HepG2 (cell line): Measurements from ENCODE around the gene ZXDC. TPM values are rescaled to one million over a fixed set of nuclear protein-coding genes. Genes with fewer than 3 reads are reported as not detected.

Experiments used
- ATAC-seq: fragments of 200-7000 bp; cut with Tn5 transposase; 3 replicates; pipeline ENCODE4 v1.9.1; 2020; ENCODE audit warnings: mild to moderate bottlenecking, moderate library complexity
- BruUV-seq: library from RNA; stranded (reverse); fragments of 400-500 nt; replicated peaks from 2 replicates; lab custom pipeline; 2021; lab: Mats Ljungman, UMichigan
- CTCF ChIA-PET: fragments of 300-600 bp; formaldehyde crosslinking; extraction: SDS; loops from one replicate; lab custom pipeline; 2021; ENCODE audit warnings: low total read pairs, inconsistent platforms, low intra/inter-chr PET ratio; lab: Yijun Ruan, JAX
- POLR2A ChIA-PET: fragments of 350-600 bp; sonication (Branson Sonifier 250); formaldehyde crosslinking; loops from one replicate; lab custom pipeline; 2020; ENCODE audit warnings: antibody characterized with exemption, inconsistent platforms; lab: Yijun Ruan, JAX
- DNase-seq: peaks from one replicate; pipeline ENCODE4 v3.0.0-alpha.2; 2015; ENCODE audit warnings: low spot score
- FAIRE-seq: peaks from 3 replicates; lab custom pipeline; 2011; peaks lifted over from hg19 to GRCh38; lab: Jason Lieb, UNC
- H2AFZ ChIP-seq: one replicate; pipeline ENCODE4 v1.6.1; 2011; ENCODE audit warnings: low read length, inconsistent platforms
- H3K27ac ChIP-seq: fragments of 300-600 bp; 3 replicates; pipeline ENCODE4 v1.8.0; 2011; ENCODE audit warnings: mixed run types, mild to moderate bottlenecking, mixed read lengths, low read length, inconsistent platforms; ENCODE audit not compliant: insufficient read depth; ENCODE audit errors: extremely low read length
- H3K27me3 ChIP-seq, 2 experiments: fragments of 200-600 bp in 1 of 2; 2 replicates in 1 of 2; 3 replicates in 1 of 2; pipeline versions ENCODE4 v1.6.0 to v1.8.0; 2011; ENCODE audit warnings: low read length in 2 of 2, mild to moderate bottlenecking in 2 of 2, moderate library complexity in 2 of 2, inconsistent platforms in 1 of 2; ENCODE audit not compliant: insufficient read depth in 2 of 2, control insufficient read depth in 1 of 2
- H3K36me3 ChIP-seq, 2 experiments: fragments of 200-600 bp in 1 of 2; replicated peaks in 1 of 2; 2 replicates in 1 of 2; 3 replicates in 1 of 2; pipeline versions ENCODE4 v1.5.1 to v1.8.0; 2011; ENCODE audit warnings: low read length in 2 of 2, inconsistent platforms in 1 of 2; ENCODE audit not compliant: insufficient read depth in 2 of 2, control insufficient read depth in 1 of 2
- H3K4me1 ChIP-seq: 2 replicates; pipeline ENCODE4 v1.5.1; 2012; ENCODE audit warnings: low read length, inconsistent platforms; ENCODE audit not compliant: insufficient read depth
- H3K4me2 ChIP-seq: 2 replicates; pipeline ENCODE4 v1.6.0; 2011; ENCODE audit warnings: low read depth, low read length, inconsistent platforms
- H3K4me3 ChIP-seq, 3 experiments: fragments of 200-600 bp in 1 of 3; sonication (generic), shearing (Covaris generic) in 1 of 3; replicated peaks in 1 of 3; 2 replicates each; pipeline ENCODE4 v1.5.1; 2011 to 2016; ENCODE audit warnings: low read length in 3 of 3, inconsistent platforms in 2 of 3, low read depth in 2 of 3, mild to moderate bottlenecking in 2 of 3, control low read depth in 1 of 3, mixed read lengths in 1 of 3; ENCODE audit not compliant: insufficient read depth in 1 of 3
- H3K79me2 ChIP-seq: one replicate; pipeline ENCODE4 v1.6.1; 2011; ENCODE audit warnings: low read length, inconsistent platforms; ENCODE audit not compliant: insufficient read depth
- H3K9ac ChIP-seq: 2 replicates; pipeline ENCODE4 v1.6.0; 2011; ENCODE audit warnings: mild to moderate bottlenecking, low read depth, low read length, inconsistent platforms; ENCODE audit not compliant: insufficient read depth
- H3K9me3 ChIP-seq: 2 replicates; pipeline ENCODE4 v1.5.1; 2012; ENCODE audit warnings: mild to moderate bottlenecking, low read length
- H4K20me1 ChIP-seq: 2 replicates; pipeline ENCODE4 v1.6.0; 2011; ENCODE audit warnings: inconsistent platforms, mild to moderate bottlenecking, low read length, moderate library complexity; ENCODE audit not compliant: insufficient read depth
- AGO2 ChIP-seq: fragments of 200-400 bp; formaldehyde crosslinking; optimal IDR thresholded peaks from 2 replicates; pipeline ENCODE3; 2017; ENCODE audit warnings: mild to moderate bottlenecking, low read depth, low read length, moderate library complexity
- CAMTA2 ChIP-seq: sonication (generic); formaldehyde crosslinking; IDR thresholded peaks from 2 replicates; pipeline ENCODE4 v1.4.0; 2020; ENCODE audit warnings: mild to moderate bottlenecking, missing genetic modification reagents, borderline replicate concordance
- EED ChIP-seq: sonication (generic); formaldehyde crosslinking; IDR thresholded peaks from 2 replicates; pipeline ENCODE4 v1.5.0; 2020; ENCODE audit warnings: mild to moderate bottlenecking, missing genetic modification reagents
- GATAD1 ChIP-seq: IDR thresholded peaks from 2 replicates; pipeline ENCODE4 v1.6.1; 2016; ENCODE audit warnings: missing genetic modification reagents, missing compliant biosample characterization
- MAFF ChIP-seq: IDR thresholded peaks from 2 replicates; pipeline ENCODE4 v1.6.1; 2011; ENCODE audit warnings: low read depth, low read length, improper control_type of control experiment
- MIXL1 ChIP-seq: IDR thresholded peaks from 2 replicates; pipeline ENCODE4 v1.6.1; 2016
- SIN3B ChIP-seq: fragments of 150-350 bp; IDR thresholded peaks from 2 replicates; pipeline ENCODE4 v1.6.1; 2014; ENCODE audit warnings: low read length
- ZNF256 ChIP-seq: sonication (generic); formaldehyde crosslinking; conservative IDR thresholded peaks from 2 replicates; pipeline ENCODE4 v1.4.0; 2020; ENCODE audit warnings: missing genetic modification reagents
- ZNF264 ChIP-seq: sonication (generic); formaldehyde crosslinking; IDR thresholded peaks from 2 replicates; pipeline ENCODE4 v1.4.0; 2020; ENCODE audit warnings: missing genetic modification reagents
- ZNF543 ChIP-seq: sonication (generic); formaldehyde crosslinking; IDR thresholded peaks from 2 replicates; pipeline ENCODE4 v1.4.0; 2020; ENCODE audit warnings: mild to moderate bottlenecking, missing genetic modification reagents
- ZNF841 ChIP-seq: sonication (generic); formaldehyde crosslinking; IDR thresholded peaks from 2 replicates; pipeline ENCODE4 v1.8.1; 2023; ENCODE audit warnings: missing genetic modification reagents, borderline replicate concordance
- WGBS: methylation state at CpG from one replicate; pipeline ENCODE4 v1.1.6; 2017; ENCODE audit warnings: low lambda C conversion rate; 5-methylcytosine and 5-hydroxymethylcytosine counted together
- in situ Hi-C: cut with HindIII; loops from 2 replicates; pipeline ENCODE4 v1.10.0; 2017; ENCODE audit warnings: low pct_unique_long_range_greater_than_20kb; ENCODE audit not compliant: extremely low pct_ligation_motif_present
- intact Hi-C: fragments of 100-400 bp; cut with micrococcal nuclease; formaldehyde crosslinking; loops from one replicate; pipeline ENCODE4 v1.10.0; 2022; ENCODE audit not compliant: unreplicated experiment
- polyA plus RNA-seq, 8 experiments: library from polyadenylated mRNA; depleted of rRNA in 3 of 8; stranded (reverse) in 7 of 8; unstranded in 1 of 8; fragments of >200 nt; fragmentation: Illumina TruSeq in 4 of 8; extraction: Trizol in 4 of 8; gene quantifications; 2 replicates each; pipeline versions ENCODE4 v1.2.1 to v1.2.3, GENCODE V29; 2011 to 2016; ENCODE audit warnings: low read depth in 4 of 8, missing spikeins in 1 of 8, mixed read lengths in 1 of 8; ENCODE audit not compliant: insufficient read depth in 1 of 8
- total RNA-seq, 5 experiments: library from RNA; depleted of rRNA; stranded (reverse); fragments of >200 nt; fragmentation: Illumina TruSeq; extraction: Trizol; gene quantifications; 2 replicates each; pipeline ENCODE4 v1.2.3, GENCODE V29; 2016; ENCODE audit warnings: low read depth in 1 of 5
- TF ChIP-seq, protein P1 (sequence below): IDR thresholded peaks from 2 replicates; pipeline ENCODE4 v1.6.1; 2016
- TF ChIP-seq, protein P2 (sequence below): sonication (generic); formaldehyde crosslinking; conservative IDR thresholded peaks from 2 replicates; pipeline ENCODE4 v1.4.0; 2020; ENCODE audit warnings: missing genetic modification reagents
- TF ChIP-seq, protein P3 (sequence below): sonication (generic); formaldehyde crosslinking; IDR thresholded peaks from 2 replicates; pipeline ENCODE4 v1.8.0; 2022; ENCODE audit warnings: missing genetic modification reagents, mild to moderate bottlenecking, borderline replicate concordance
- TF ChIP-seq, protein P4 (sequence below): sonication (generic); formaldehyde crosslinking; IDR thresholded peaks from 2 replicates; pipeline ENCODE4 v1.9.0; 2021; ENCODE audit warnings: missing genetic modification reagents, mild to moderate bottlenecking, borderline replicate concordance

The ZXDC gene
- total and polyA plus RNA-seq, 2 of the 13 experiments (the other 11 are each of a cell fraction or from before 2014, with no cell fraction given): 17.6 to 21.2 TPM

DNA sequence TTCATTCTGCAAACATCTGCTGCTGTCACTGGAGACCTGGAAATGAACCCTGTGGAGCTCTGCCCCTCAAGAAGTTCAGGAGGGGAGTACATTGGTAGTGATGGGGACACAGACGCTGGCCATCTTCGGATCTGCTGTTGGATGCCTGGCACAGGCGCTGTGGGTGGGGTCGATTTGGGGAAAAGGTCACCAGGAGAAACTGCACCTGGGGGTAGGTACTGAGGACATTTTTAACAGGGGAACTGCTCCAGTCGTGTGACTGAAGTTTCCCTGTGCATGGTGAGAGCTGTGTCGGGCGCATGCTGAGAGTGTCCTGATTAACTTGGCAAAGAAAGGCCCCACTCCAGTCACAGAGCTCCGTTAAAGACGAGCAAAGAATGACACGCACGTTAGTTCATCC, 38.5 kb upstream of the ZXDC start:
- CTCF ChIA-PET: no interaction called here

DNA sequence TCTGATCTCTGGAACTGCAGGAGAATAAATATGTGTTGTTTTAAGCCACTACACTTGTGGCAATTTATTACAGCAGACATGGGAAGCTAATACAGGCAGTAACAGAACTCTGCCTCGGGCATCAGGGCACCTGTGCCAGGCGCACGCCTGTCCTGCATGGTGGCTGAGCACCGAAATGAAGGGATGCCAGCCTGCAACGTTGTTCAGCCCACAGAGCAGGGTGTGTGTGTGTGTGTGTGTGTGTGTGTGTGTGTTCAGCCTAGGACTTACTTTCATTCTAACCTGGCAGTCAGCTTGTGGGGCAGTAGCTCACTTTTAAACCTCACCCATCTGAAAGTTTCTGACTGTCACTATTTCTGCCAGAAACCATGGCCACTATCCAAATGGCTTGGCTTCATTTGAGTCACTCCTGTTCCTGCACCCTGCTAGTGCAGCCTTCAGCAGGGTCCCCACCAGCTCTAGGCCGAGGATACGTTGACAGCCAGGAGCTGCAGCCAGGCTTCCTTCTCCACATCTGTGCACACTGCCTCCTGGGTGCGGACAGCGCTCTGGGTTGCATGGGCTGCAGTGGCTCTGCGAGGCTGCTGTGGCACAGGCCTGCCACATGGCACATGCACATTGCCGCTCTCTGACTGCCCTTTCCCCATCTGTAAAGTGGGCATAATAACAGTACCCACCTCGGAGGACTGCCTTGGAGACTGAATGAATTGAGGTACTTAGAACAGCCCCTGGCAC, 37.4 kb upstream of the ZXDC start:
- Histone ChIP-seq H3K4me3 (no peak overlapping the region), H2AFZ (no peak overlapping the region), H3K27ac (no peak overlapping the region), H3K4me1 (peaks cover 23% of the 10 kb centered on the region), H4K20me1 (no peaks in the 10 kb centered on the region), H3K79me2 (no peaks in the 10 kb centered on the region), H3K36me3 (no peaks in the 10 kb centered on the region), H3K9me3 (no peaks in the 10 kb centered on the region), H3K27me3 (peaks cover 0 to 3% of the 10 kb centered on the region in 2 experiments; a peak in 1 of 5 replicates), H3K4me2 (no peak overlapping the region), H3K9ac (no peak overlapping the region)
- BruUV-seq: no TSS peak
- ATAC-seq (no peak), FAIRE-seq (no peak), DNase-seq (no peak)
- in situ Hi-C loops (no loop called here), intact Hi-C loops (no loop called here)
- POLR2A ChIA-PET: interaction anchor here (2.2 kb wide), 1 partner anchor 16 kb away, joined by 4 read pairs; no protein-coding TSS in a partner anchor
- 83% methylated on average over 2 of the region's 12 CpGs for WGBS
- CTCF ChIA-PET: no interaction called here
- TF ChIP-seq ZNF543 (CRISPR knock-in tag): no peak
- TF ChIP-seq, protein P1, sequence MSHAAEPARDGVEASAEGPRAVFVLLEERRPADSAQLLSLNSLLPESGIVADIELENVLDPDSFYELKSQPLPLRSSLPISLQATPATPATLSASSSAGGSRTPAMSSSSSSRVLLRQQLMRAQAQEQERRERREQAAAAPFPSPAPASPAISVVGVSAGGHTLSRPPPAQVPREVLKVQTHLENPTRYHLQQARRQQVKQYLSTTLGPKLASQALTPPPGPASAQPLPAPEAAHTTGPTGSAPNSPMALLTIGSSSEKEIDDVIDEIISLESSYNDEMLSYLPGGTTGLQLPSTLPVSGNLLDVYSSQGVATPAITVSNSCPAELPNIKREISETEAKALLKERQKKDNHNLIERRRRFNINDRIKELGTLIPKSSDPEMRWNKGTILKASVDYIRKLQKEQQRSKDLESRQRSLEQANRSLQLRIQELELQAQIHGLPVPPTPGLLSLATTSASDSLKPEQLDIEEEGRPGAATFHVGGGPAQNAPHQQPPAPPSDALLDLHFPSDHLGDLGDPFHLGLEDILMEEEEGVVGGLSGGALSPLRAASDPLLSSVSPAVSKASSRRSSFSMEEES (CRISPR knock-in tag): no peak
- TF ChIP-seq, protein P2, sequence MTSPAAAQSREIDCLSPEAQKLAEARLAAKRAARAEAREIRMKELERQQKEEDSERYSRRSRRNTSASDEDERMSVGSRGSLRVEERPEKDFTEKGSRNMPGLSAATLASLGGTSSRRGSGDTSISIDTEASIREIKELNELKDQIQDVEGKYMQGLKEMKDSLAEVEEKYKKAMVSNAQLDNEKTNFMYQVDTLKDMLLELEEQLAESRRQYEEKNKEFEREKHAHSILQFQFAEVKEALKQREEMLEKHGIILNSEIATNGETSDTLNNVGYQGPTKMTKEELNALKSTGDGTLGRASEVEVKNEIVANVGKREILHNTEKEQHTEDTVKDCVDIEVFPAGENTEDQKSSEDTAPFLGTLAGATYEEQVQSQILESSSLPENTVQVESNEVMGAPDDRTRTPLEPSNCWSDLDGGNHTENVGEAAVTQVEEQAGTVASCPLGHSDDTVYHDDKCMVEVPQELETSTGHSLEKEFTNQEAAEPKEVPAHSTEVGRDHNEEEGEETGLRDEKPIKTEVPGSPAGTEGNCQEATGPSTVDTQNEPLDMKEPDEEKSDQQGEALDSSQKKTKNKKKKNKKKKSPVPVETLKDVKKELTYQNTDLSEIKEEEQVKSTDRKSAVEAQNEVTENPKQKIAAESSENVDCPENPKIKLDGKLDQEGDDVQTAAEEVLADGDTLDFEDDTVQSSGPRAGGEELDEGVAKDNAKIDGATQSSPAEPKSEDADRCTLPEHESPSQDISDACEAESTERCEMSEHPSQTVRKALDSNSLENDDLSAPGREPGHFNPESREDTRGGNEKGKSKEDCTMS: no peak
- TF ChIP-seq, protein P3, sequence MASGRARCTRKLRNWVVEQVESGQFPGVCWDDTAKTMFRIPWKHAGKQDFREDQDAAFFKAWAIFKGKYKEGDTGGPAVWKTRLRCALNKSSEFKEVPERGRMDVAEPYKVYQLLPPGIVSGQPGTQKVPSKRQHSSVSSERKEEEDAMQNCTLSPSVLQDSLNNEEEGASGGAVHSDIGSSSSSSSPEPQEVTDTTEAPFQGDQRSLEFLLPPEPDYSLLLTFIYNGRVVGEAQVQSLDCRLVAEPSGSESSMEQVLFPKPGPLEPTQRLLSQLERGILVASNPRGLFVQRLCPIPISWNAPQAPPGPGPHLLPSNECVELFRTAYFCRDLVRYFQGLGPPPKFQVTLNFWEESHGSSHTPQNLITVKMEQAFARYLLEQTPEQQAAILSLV (CRISPR knock-in tag): no peak

More for the DNA sequence above, 38.5 kb upstream of the ZXDC start:
- H3K9me3 ChIP-seq: no peaks in the 10 kb centered on the region
- no peak for FAIRE-seq
- no peak overlapping the region for H3K4me2 ChIP-seq
- peaks cover 0 to 3% of the 10 kb centered on the region in 2 experiments; a peak in 1 of 5 replicates for H3K27me3 ChIP-seq
- intact Hi-C loops: no loop called here
- no peak overlapping the region for H2AFZ ChIP-seq
- in situ Hi-C loops: no loop called here
- H3K4me3 ChIP-seq: no peak overlapping the region
- H3K4me1 ChIP-seq: peaks cover 28% of the 10 kb centered on the region
- WGBS: 72% methylated on average over 11 of the region's 11 CpGs
- no peaks in the 10 kb centered on the region for H3K36me3 ChIP-seq
- H3K9ac ChIP-seq: no peak overlapping the region
- no peak for ATAC-seq
- no peaks in the 10 kb centered on the region for H4K20me1 ChIP-seq
- TF ChIP-seq AGO2 (no peak), MIXL1 (CRISPR knock-in tag) (no peak), GATAD1 (CRISPR knock-in tag) (no peak), SIN3B (no peak), ZNF841 (CRISPR knock-in tag) (no peak), ZNF256 (CRISPR knock-in tag) (no peak), MAFF (no peak), EED (CRISPR knock-in tag) (no peak), ZNF264 (CRISPR knock-in tag) (no peak), CAMTA2 (CRISPR knock-in tag) (no peak)
- TF ChIP-seq, protein P4, sequence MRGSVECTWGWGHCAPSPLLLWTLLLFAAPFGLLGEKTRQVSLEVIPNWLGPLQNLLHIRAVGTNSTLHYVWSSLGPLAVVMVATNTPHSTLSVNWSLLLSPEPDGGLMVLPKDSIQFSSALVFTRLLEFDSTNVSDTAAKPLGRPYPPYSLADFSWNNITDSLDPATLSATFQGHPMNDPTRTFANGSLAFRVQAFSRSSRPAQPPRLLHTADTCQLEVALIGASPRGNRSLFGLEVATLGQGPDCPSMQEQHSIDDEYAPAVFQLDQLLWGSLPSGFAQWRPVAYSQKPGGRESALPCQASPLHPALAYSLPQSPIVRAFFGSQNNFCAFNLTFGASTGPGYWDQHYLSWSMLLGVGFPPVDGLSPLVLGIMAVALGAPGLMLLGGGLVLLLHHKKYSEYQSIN (CRISPR knock-in tag): no peak
- BruUV-seq: no TSS peak
- no peak for DNase-seq
- no peak overlapping the region for H3K27ac ChIP-seq
- POLR2A ChIA-PET: interaction anchor here (1.4 to 2.2 kb wide), 2 partner anchors 10 to 15 kb away, joined by 4 to 5 read pairs; partner anchors contain the start of gene CHST13
- H3K79me2 ChIP-seq: no peaks in the 10 kb centered on the region
